ENCODE data around the gene RNFT2. TPM values are rescaled to one million over a fixed set of nuclear protein-coding genes. Genes with fewer than 3 reads are reported as not detected.
A peak's percentile ranks its signal among the peaks of the same experiment; 100 is the strongest.

Gene RNFT2
- total RNA-seq, 2 experiments from 2014 or later = 10.8 to 11.4 TPM

DNA sequence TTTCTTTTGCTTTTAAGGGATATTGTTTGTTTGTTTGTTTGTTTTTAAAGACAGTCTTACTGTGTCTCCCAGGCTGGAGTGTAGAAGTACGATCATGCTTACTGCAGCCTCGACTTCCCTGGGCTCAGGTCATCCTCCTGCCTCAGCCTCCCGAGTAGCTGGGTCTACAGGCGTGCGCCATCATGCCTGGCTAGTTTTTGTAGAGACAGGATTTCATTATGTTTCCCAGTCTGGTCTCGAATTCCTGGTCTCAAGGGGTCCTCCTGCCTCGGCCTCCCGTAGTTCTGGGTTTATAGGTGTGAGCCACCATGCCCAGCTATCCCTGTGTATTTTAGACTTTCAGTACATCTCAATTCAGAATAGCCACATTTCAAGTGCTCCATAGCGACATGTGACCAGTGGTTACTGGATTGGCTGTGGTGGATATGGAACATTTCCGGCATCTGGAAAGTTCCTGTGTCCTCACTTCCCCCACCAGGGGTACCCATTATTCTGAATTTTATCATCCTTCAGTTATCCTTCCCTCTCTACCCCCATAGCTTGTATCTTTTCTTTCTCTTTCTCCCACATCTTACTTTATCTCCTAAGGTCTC is 82.0 kb downstream of the RNFT2 start:
- ATAC-seq (ENCODE audit: low read depth) (no peak), DNase-seq (no peak)
- Mint-ChIP-seq H3K9me3 (no peaks in the 10 kb centered on the region), H3K4me1 (peaks cover 9% of the 10 kb centered on the region), H3K4me3 (peak overlapping the region; percentile 31), H3K36me3 (no peaks in the 10 kb centered on the region), H3K27ac (peak overlapping the region; percentile 10), H3K27me3 (no peaks in the 10 kb centered on the region)
- POLR2A ChIA-PET = interaction anchor here (0.6 kb wide), 1 partner anchor 30 kb away, joined by 9 read pairs; no protein-coding TSS in a partner anchor

GRCh38 chr12:116821291-116821690 is 83.2 kb downstream of the RNFT2 start:
- no peak overlapping the region for H3K27ac Mint-ChIP-seq
- peaks cover 9% of the 10 kb centered on the region for H3K4me1 Mint-ChIP-seq
- no peak for DNase-seq
- H3K27me3 Mint-ChIP-seq = no peaks in the 10 kb centered on the region
- no peaks in the 10 kb centered on the region for H3K9me3 Mint-ChIP-seq
- H3K4me3 Mint-ChIP-seq = no peak overlapping the region
- no peaks in the 10 kb centered on the region for H3K36me3 Mint-ChIP-seq
- POLR2A ChIA-PET = interaction anchor here (0.6 kb wide), 1 partner anchor 288 kb away, joined by 3 read pairs; no protein-coding TSS in a partner anchor
- no peak for ATAC-seq (ENCODE audit: low read depth)

- H3K27ac Mint-ChIP-seq = no peak overlapping the region
Measured at GRCh38 chr12:116827432-116827831, 89.3 kb downstream of the RNFT2 start.

GRCh38 chr12:116832353-116832752 is 94.2 kb downstream of the RNFT2 start:
- ATAC-seq (ENCODE audit: low read depth) = no peak
- Mint-ChIP-seq H3K9me3 (no peaks in the 10 kb centered on the region), H3K27ac (no peak overlapping the region), H3K4me3 (no peak overlapping the region), H3K27me3 (no peaks in the 10 kb centered on the region), H3K4me1 (no peaks in the 10 kb centered on the region), H3K36me3 (peaks cover 16% of the 10 kb centered on the region)
- DNase-seq = no peak
- POLR2A ChIA-PET = no interaction called here

More at GRCh38 chr12:116827432-116827831, 89.3 kb downstream of the RNFT2 start:
- POLR2A ChIA-PET = no interaction called here
- Mint-ChIP-seq H3K36me3 (peaks cover 7% of the 10 kb centered on the region), H3K4me3 (no peak overlapping the region), H3K4me1 (no peaks in the 10 kb centered on the region), H3K27me3 (no peaks in the 10 kb centered on the region), H3K9me3 (no peaks in the 10 kb centered on the region)
- ATAC-seq (ENCODE audit: low read depth) = no peak
- DNase-seq = no peak

DNA sequence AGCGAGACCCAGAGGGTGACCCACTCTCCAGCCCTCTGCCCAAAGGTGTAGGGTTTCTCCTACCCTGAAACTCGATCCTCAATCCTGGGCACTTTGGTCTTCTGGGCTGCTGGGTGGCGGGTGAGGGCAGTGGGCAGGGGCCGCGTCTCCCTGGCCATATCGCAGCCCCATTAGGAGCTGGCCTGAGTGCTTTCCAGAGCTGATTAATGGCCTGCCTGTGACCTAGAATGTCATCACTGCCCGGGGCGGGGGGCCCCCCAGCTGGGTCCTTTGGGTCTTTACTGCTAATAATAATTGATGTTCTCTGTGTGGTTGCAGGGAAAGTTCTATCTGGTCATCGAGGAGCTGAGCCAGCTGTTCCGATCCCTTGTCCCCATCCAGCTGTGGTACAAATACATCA is 95.4 kb downstream of the RNFT2 start:
- POLR2A ChIA-PET = interaction anchor here (0.6 kb wide), 1 partner anchor 52 kb away, joined by 4 read pairs; no protein-coding TSS in a partner anchor
- Mint-ChIP-seq H3K36me3 (peaks cover 16% of the 10 kb centered on the region), H3K9me3 (no peaks in the 10 kb centered on the region), H3K4me1 (no peaks in the 10 kb centered on the region), H3K27me3 (no peaks in the 10 kb centered on the region), H3K27ac (no peak overlapping the region), H3K4me3 (no peak overlapping the region)
- no peak for DNase-seq
- no peak for ATAC-seq (ENCODE audit: low read depth)

DNA sequence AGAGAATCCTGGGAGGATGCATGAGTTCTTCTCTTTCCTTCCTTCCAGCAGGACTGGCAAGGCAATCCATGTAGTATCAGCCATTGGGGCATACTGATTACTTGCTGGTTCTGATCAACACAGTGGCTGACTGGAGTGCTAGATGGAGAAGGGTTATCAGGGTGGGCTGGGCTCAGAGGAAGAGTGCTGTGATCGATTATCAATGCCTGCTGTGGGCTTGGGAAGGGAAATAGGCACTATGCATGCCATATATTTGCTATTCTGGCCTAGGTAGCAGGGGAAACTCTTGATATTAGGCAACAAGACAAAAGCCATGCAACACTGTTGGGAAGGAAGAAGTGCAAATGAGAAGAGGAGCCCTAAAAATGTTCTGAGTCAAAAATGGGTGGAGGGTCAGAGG is 97.4 kb downstream of the RNFT2 start:
- H3K4me1 Mint-ChIP-seq = no peaks in the 10 kb centered on the region
- no peaks in the 10 kb centered on the region for H3K27me3 Mint-ChIP-seq
- no peak for DNase-seq
- H3K36me3 Mint-ChIP-seq = peaks cover 15% of the 10 kb centered on the region
- H3K4me3 Mint-ChIP-seq = no peak overlapping the region
- POLR2A ChIA-PET = no interaction called here
- peaks cover 1% of the 10 kb centered on the region for H3K9me3 Mint-ChIP-seq
- ATAC-seq (ENCODE audit: low read depth) = no peak
- no peak overlapping the region for H3K27ac Mint-ChIP-seq

DNA sequence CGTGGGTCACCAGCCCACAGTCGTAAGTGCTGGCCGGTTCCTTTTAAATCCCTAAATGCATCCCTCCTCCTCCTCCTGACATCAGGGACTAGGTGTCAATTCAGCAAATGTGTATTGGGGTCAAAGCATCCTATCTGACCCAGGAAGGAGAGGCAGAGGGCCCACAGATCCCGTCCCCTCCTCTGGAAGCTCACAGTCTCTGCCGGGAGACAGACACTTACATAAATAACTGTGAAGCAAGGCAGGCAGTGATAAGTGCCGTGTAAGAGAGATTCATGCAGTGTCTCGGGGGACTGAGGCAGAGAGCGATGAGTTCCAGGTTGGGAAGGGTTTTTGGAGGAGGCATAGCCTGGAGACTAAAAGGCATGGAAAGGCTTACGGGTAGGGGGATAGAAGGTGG is 99.0 kb downstream of the RNFT2 start:
- H3K27ac Mint-ChIP-seq = no peak overlapping the region
- H3K36me3 Mint-ChIP-seq = peaks cover 15% of the 10 kb centered on the region
- peaks cover 1% of the 10 kb centered on the region for H3K9me3 Mint-ChIP-seq
- no peaks in the 10 kb centered on the region for H3K27me3 Mint-ChIP-seq
- ATAC-seq (ENCODE audit: low read depth) (no peak), DNase-seq (no peak)
- POLR2A ChIA-PET = no interaction called here
- H3K4me1 Mint-ChIP-seq = no peaks in the 10 kb centered on the region
- H3K4me3 Mint-ChIP-seq = no peak overlapping the region

- H3K27ac Mint-ChIP-seq = no peak overlapping the region
Measured at GRCh38 chr12:116838365-116838764, 100.2 kb downstream of the RNFT2 start.

GRCh38 chr12:116839287-116839830 is 101.2 kb downstream of the RNFT2 start:
- Mint-ChIP-seq H3K4me1 (no peaks in the 10 kb centered on the region), H3K4me3 (no peak overlapping the region), H3K36me3 (peaks cover 14% of the 10 kb centered on the region), H3K9me3 (peaks cover 1% of the 10 kb centered on the region), H3K27me3 (no peaks in the 10 kb centered on the region), H3K27ac (no peak overlapping the region)
- POLR2A ChIA-PET = no interaction called here
- no peak for ATAC-seq (ENCODE audit: low read depth)
- DNase-seq = no peak

More at GRCh38 chr12:116838365-116838764, 100.2 kb downstream of the RNFT2 start:
- peaks cover 15% of the 10 kb centered on the region for H3K36me3 Mint-ChIP-seq
- H3K27me3 Mint-ChIP-seq = no peaks in the 10 kb centered on the region
- DNase-seq = no peak
- no peak overlapping the region for H3K4me3 Mint-ChIP-seq
- POLR2A ChIA-PET = no interaction called here
- peaks cover 1% of the 10 kb centered on the region for H3K9me3 Mint-ChIP-seq
- no peaks in the 10 kb centered on the region for H3K4me1 Mint-ChIP-seq
- ATAC-seq (ENCODE audit: low read depth) = no peak

DNA sequence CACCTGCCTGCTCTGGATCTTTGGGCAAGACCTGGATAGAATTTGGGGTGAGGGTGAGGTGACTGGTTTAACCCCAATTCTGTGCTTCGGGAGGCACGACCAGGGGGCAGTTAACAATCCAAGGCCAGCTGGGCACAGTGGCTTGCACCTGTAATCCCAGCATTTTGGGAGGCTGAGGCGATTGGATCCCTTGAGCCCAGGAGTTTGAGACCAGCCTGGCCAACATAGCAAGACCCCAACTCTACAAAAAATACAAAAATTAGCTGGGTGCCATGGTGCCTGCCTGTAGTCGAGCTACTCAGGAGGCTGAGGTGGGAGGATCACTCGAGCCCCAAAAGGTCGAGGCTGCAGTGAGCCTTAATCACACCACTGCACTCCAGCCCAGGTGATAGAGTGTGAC is 105.0 kb downstream of the RNFT2 start:
- H3K4me3 Mint-ChIP-seq = no peak overlapping the region
- H3K4me1 Mint-ChIP-seq = no peaks in the 10 kb centered on the region
- H3K36me3 Mint-ChIP-seq = peaks cover 6% of the 10 kb centered on the region
- peaks cover 1% of the 10 kb centered on the region for H3K9me3 Mint-ChIP-seq
- ATAC-seq (ENCODE audit: low read depth) = no peak
- no peak overlapping the region for H3K27ac Mint-ChIP-seq
- POLR2A ChIA-PET = no interaction called here
- no peak for DNase-seq
- no peaks in the 10 kb centered on the region for H3K27me3 Mint-ChIP-seq

DNA sequence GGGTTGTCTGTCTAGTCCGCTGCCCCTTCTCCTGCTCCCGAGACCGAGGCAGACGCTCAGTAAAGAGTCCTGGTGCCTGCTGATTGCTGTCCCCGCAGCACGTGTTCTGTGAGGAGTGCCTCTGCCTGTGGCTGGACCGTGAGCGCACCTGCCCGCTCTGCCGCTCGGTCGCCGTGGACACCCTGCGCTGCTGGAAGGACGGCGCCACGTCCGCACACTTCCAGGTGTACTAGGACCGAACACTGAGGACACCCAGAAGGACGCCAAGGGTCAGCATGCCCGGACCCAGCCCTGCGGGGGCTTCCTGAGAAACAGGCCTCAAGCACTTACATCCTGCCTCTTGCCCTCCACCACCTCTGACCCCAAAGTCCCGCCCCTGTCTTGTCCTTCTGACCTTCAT is 111.1 kb downstream of the RNFT2 start:
- ATAC-seq (ENCODE audit: low read depth) (no peak), DNase-seq (no peak)
- Mint-ChIP-seq H3K36me3 (peaks cover 6% of the 10 kb centered on the region), H3K27ac (no peak overlapping the region), H3K4me1 (peaks cover 3% of the 10 kb centered on the region), H3K27me3 (no peaks in the 10 kb centered on the region), H3K9me3 (no peaks in the 10 kb centered on the region), H3K4me3 (no peak overlapping the region)
- POLR2A ChIA-PET = no interaction called here

- POLR2A ChIA-PET = no interaction called here
- no peak overlapping the region for H3K27ac Mint-ChIP-seq
Measured at GRCh38 chr12:116852303-116852702, 114.2 kb downstream of the RNFT2 start.

DNA sequence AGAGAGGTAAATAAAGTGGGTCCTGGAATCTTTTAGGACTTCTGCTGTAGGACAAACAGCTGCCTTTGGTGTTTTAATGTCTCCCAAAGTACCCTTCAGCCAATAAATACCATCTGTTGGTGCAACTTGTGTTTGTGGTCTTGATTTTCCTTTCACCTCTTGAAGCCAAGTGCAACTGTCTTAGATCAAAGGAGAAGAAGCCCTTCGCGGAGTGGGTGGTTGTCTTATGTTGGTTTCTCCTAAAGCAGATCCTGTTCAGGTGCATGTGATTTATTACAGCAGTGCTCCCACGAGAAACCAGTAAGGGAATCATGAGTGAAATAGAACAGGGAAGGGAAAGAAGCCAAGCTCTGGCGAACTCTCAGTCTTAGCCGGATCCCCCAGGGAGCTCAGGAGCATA is 115.4 kb downstream of the RNFT2 start:
- Mint-ChIP-seq H3K27ac (no peak overlapping the region), H3K4me1 (peaks cover 6% of the 10 kb centered on the region), H3K27me3 (peaks cover 12% of the 10 kb centered on the region), H3K4me3 (no peak overlapping the region), H3K9me3 (no peaks in the 10 kb centered on the region), H3K36me3 (peaks cover 4% of the 10 kb centered on the region)
- ATAC-seq (ENCODE audit: low read depth) (no peak), DNase-seq (no peak)
- POLR2A ChIA-PET = no interaction called here

More at GRCh38 chr12:116852303-116852702, 114.2 kb downstream of the RNFT2 start:
- no peak for DNase-seq
- H3K36me3 Mint-ChIP-seq = peaks cover 6% of the 10 kb centered on the region
- ATAC-seq (ENCODE audit: low read depth) = no peak
- H3K4me1 Mint-ChIP-seq = peaks cover 3% of the 10 kb centered on the region
- no peak overlapping the region for H3K4me3 Mint-ChIP-seq
- peaks cover under 1% of the 10 kb centered on the region for H3K27me3 Mint-ChIP-seq
- H3K9me3 Mint-ChIP-seq = no peaks in the 10 kb centered on the region

DNA sequence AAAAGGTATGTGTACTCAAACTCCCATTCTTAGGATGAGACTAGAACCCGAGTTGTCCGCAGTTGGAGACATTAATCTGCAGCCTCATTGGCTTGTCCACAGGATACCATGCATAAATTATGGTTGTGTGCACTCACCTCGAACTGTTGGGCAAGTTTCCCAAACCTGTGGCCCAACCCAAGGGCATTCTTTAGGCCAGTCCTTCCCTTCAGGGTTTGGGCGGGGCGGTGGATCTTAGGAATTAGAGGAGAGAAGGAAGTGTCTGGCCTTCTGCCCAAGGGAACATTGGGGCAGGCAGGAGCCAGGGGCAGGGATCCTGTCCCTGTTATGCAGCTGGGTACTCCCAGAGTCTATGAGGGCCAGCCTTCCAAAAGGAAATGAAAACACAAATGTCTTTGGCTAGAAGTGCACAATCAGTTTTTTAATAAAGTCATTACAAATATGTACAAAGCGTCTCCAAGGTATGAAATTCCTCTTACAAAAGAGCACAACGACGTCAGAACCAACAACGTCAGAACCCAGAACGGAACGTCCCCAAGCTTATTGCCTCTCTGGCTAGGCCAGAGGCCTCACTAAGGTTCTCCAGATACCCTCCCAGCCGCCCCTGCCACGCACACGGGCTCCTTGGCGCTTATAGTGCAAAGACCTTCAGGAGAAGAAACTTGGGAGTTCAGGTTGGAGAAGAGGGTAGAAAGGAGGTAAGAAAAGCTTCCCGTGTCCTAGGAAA is 117.8 kb downstream of the RNFT2 start:
- no peak overlapping the region for H3K4me3 Mint-ChIP-seq
- DNase-seq = no peak
- peaks cover 11% of the 10 kb centered on the region for H3K4me1 Mint-ChIP-seq
- H3K27ac Mint-ChIP-seq = no peak overlapping the region
- ATAC-seq (ENCODE audit: low read depth) = no peak
- no peaks in the 10 kb centered on the region for H3K36me3 Mint-ChIP-seq
- peaks cover 25% of the 10 kb centered on the region for H3K27me3 Mint-ChIP-seq
- POLR2A ChIA-PET = no interaction called here
- H3K9me3 Mint-ChIP-seq = no peaks in the 10 kb centered on the region
